ENCODE data around the gene MSI2. TPM values are rescaled to one million over a fixed set of nuclear protein-coding genes. Genes with fewer than 3 reads are reported as not detected.

The MSI2 gene
- total RNA-seq, 3 donors from 2014 or later: 13.4 to 89.1 (median 71.1) TPM

GRCh38 chr17:57246257-57246656 lies 10.1 kb upstream of the MSI2 start:
- no peaks in the 10 kb centered on the region for H3K9me3 ChIP-seq
- no peak overlapping the region for H3K4me3 ChIP-seq
- DNase-seq (ENCODE audit: low spot score in 2 of 2): no peak
- no peak overlapping the region for H3K27ac ChIP-seq
- intact Hi-C loops (cut with DNase I; ENCODE audit: low total_unique reads): no loop called here
- TF ChIP-seq POLR2AphosphoS5 (IDR thresholded peaks at IDR 0.05) (no peak), CTCF (IDR thresholded peaks at IDR 0.05) (no peak), POLR2A (IDR thresholded peaks at IDR 0.05) (no peak)
- no peaks in the 10 kb centered on the region for H3K27me3 ChIP-seq
- no peaks in the 10 kb centered on the region for H3K36me3 ChIP-seq
- no peaks in the 10 kb centered on the region for H3K4me1 ChIP-seq

- Histone ChIP-seq H3K36me3 (no peaks in the 10 kb centered on the region), H3K27ac (no peak overlapping the region), H3K9me3 (no peaks in the 10 kb centered on the region), H3K4me1 (no peaks in the 10 kb centered on the region), H3K27me3 (no peaks in the 10 kb centered on the region), H3K4me3 (no peak overlapping the region)
- TF ChIP-seq CTCF (IDR thresholded peaks at IDR 0.05) (no peak), POLR2A (IDR thresholded peaks at IDR 0.05) (no peak), POLR2AphosphoS5 (IDR thresholded peaks at IDR 0.05) (no peak)
- no peak for DNase-seq (ENCODE audit: low spot score in 2 of 2)
- intact Hi-C loops (cut with DNase I; ENCODE audit: low total_unique reads): no loop called here
Observed at GRCh38 chr17:57247261-57247660, 9.1 kb upstream of the MSI2 start.

GRCh38 chr17:57247913-57248312 lies 8.4 kb upstream of the MSI2 start:
- TF ChIP-seq POLR2AphosphoS5 (IDR thresholded peaks at IDR 0.05) (no peak), POLR2A (IDR thresholded peaks at IDR 0.05) (no peak), CTCF (IDR thresholded peaks at IDR 0.05) (no peak)
- no peak for DNase-seq (ENCODE audit: low spot score in 2 of 2)
- H3K4me1 ChIP-seq: no peaks in the 10 kb centered on the region
- no peaks in the 10 kb centered on the region for H3K27me3 ChIP-seq
- H3K36me3 ChIP-seq: no peaks in the 10 kb centered on the region
- H3K9me3 ChIP-seq: no peaks in the 10 kb centered on the region
- no peak overlapping the region for H3K27ac ChIP-seq
- H3K4me3 ChIP-seq: no peak overlapping the region
- intact Hi-C loops (cut with DNase I; ENCODE audit: low total_unique reads): no loop called here

GRCh38 chr17:57249520-57249919 lies 6.8 kb upstream of the MSI2 start:
- H3K9me3 ChIP-seq: no peaks in the 10 kb centered on the region
- no peak overlapping the region for H3K4me3 ChIP-seq
- H3K27me3 ChIP-seq: no peaks in the 10 kb centered on the region
- H3K4me1 ChIP-seq: no peaks in the 10 kb centered on the region
- H3K36me3 ChIP-seq: no peaks in the 10 kb centered on the region
- no peak for TF ChIP-seq POLR2AphosphoS5 (IDR thresholded peaks at IDR 0.05)
- no peak for TF ChIP-seq CTCF (IDR thresholded peaks at IDR 0.05)
- TF ChIP-seq POLR2A (IDR thresholded peaks at IDR 0.05): no peak
- H3K27ac ChIP-seq: no peak overlapping the region
- intact Hi-C loops (cut with DNase I; ENCODE audit: low total_unique reads): no loop called here
- DNase-seq (ENCODE audit: low spot score in 2 of 2): no peak

- TF ChIP-seq POLR2A (IDR thresholded peaks at IDR 0.05): no peak
- Histone ChIP-seq H3K9me3 (no peaks in the 10 kb centered on the region), H3K4me1 (no peaks in the 10 kb centered on the region), H3K27ac (no peak overlapping the region), H3K27me3 (no peaks in the 10 kb centered on the region), H3K4me3 (no peak overlapping the region), H3K36me3 (no peaks in the 10 kb centered on the region)
- intact Hi-C loops (cut with DNase I; ENCODE audit: low total_unique reads): no loop called here
- no peak for DNase-seq (ENCODE audit: low spot score in 2 of 2)
Observed at GRCh38 chr17:57251211-57251787, 5.0 kb upstream of the MSI2 start.
